WERI-Rb-1 (cell line): Measurements from ENCODE around the gene ATP1A4.

ENCODE experiments used
- DNase-seq: peaks from one replicate; pipeline ENCODE4 v3.0.0-alpha.2; 2020
- H3K27ac ChIP-seq: fragments of 250-450 bp; sonication (Bioruptor Pico); 2 replicates; pipeline ENCODE4 v1.5.1; 2020; ENCODE audit warnings: mild to moderate bottlenecking, moderate library complexity
- H3K27me3 ChIP-seq: fragments of 250-450 bp; sonication (Bioruptor Pico); 2 replicates; pipeline ENCODE4 v1.5.1; 2021; ENCODE audit warnings: mild to moderate bottlenecking, low read depth, moderate library complexity; ENCODE audit not compliant: insufficient read depth, severe bottlenecking
- H3K36me3 ChIP-seq: fragments of 250-450 bp; sonication (Bioruptor Pico); 2 replicates; pipeline ENCODE4 v1.5.1; 2020; ENCODE audit warnings: mild to moderate bottlenecking, moderate library complexity
- H3K4me3 ChIP-seq: 2 replicates; pipeline ENCODE4 v1.5.1; 2011; ENCODE audit warnings: low read depth, mild to moderate bottlenecking, control low read depth, low read length
- H3K9me3 ChIP-seq: fragments of 250-450 bp; sonication (Bioruptor Pico); 2 replicates; pipeline ENCODE4 v1.5.1; 2021; ENCODE audit warnings: mild to moderate bottlenecking, moderate library complexity; ENCODE audit not compliant: severe bottlenecking
- CTCF ChIP-seq: IDR thresholded peaks from 2 replicates; pipeline ENCODE4 v1.5.1; 2011; ENCODE audit warnings: low read depth, mild to moderate bottlenecking, control low read depth, inconsistent platforms, low read length

Gene ATP1A4

GRCh38 chr1:160133990-160134770 lies 17.2 kb upstream of the ATP1A4 start:
- Histone ChIP-seq H3K4me3 (no peak overlapping the region), H3K27me3 (no peaks in the 10 kb centered on the region), H3K36me3 (no peaks in the 10 kb centered on the region), H3K27ac (no peak overlapping the region), H3K9me3 (no peaks in the 10 kb centered on the region)
- no peak for TF ChIP-seq CTCF
- DNase-seq = no peak

- H3K4me3 ChIP-seq = no peak overlapping the region
- H3K27me3 ChIP-seq = no peaks in the 10 kb centered on the region
- no peak overlapping the region for H3K27ac ChIP-seq
- no peak for DNase-seq
- TF ChIP-seq CTCF = no peak
- no peaks in the 10 kb centered on the region for H3K9me3 ChIP-seq
- H3K36me3 ChIP-seq = no peaks in the 10 kb centered on the region
Measured at GRCh38 chr1:160134791-160135572, 16.4 kb upstream of the ATP1A4 start.

GRCh38 chr1:160136121-160136925 lies 15.1 kb upstream of the ATP1A4 start:
- Histone ChIP-seq H3K9me3 (no peaks in the 10 kb centered on the region), H3K36me3 (no peaks in the 10 kb centered on the region), H3K27ac (no peak overlapping the region), H3K4me3 (no peak overlapping the region), H3K27me3 (no peaks in the 10 kb centered on the region)
- DNase-seq = no peak
- TF ChIP-seq CTCF = no peak

DNA sequence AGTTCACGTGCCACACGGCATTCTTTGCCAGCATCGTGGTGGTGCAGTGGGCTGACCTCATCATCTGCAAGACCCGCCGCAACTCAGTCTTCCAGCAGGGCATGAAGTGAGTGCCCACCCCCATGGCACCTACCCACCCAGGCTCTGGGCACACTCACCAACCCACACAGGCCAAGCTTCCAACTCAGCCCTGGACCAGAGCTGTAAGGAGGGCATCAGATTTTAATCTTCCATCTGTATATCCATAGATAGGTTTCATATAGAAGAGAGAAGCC lies 14.5 kb upstream of the ATP1A4 start:
- no peak for TF ChIP-seq CTCF
- H3K27ac ChIP-seq = no peak overlapping the region
- no peaks in the 10 kb centered on the region for H3K9me3 ChIP-seq
- no peaks in the 10 kb centered on the region for H3K27me3 ChIP-seq
- DNase-seq = no peak
- H3K36me3 ChIP-seq = no peaks in the 10 kb centered on the region
- H3K4me3 ChIP-seq = no peak overlapping the region

DNA sequence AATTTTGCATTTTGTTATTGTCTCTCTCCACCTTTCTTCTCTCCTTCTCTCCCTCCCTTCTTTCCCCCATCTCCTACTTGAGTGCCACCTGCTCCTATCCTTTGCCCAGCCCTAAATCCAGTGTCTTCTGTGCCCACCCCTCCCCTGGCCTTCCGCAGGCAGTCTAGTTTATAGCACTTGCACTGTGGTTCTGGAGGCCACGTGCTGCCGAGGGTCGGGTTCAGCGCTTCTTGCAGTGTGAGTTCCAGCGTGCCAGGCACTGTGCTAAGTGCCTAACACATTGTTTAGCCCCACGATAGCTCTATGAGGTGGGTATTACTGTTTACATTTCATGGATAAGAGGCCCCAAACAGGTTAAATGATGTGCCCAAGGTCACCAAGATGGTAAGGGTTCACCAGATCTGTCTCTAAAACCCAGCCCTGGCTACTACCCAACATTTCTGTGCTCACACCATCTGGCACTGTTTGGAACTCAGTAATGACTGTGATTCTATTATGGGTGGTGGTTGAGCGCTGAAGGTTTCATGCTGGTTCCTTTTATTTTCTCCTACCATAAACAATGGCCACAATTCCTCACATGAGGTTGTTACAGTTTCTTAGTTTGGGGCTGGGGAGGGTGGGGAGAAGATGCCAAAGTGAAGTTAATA lies 14.1 kb upstream of the ATP1A4 start:
- Histone ChIP-seq H3K4me3 (no peak overlapping the region), H3K27me3 (no peaks in the 10 kb centered on the region), H3K9me3 (no peaks in the 10 kb centered on the region), H3K36me3 (no peaks in the 10 kb centered on the region), H3K27ac (no peak overlapping the region)
- DNase-seq = no peak
- no peak for TF ChIP-seq CTCF
